HPDE6-E6E7 (cell line): ENCODE results near the gene PDIA6.

Experiments
- DNase-seq: peaks from one replicate; pipeline ENCODE4 v3.0.0; 2011; ENCODE audit warnings: missing footprints; ENCODE audit errors: extremely low spot score

Gene PDIA6

GRCh38 chr2:10764096-10764785, 48.3 kb downstream of the PDIA6 start:
- no peak for DNase-seq

- DNase-seq: no peak
These were observed 49.2 kb downstream of the PDIA6 start for GRCh38 chr2:10763461-10763800.

GRCh38 chr2:10762651-10763460, 49.7 kb downstream of the PDIA6 start:
- DNase-seq: no peak

- DNase-seq: no peak
These were observed 51.0 kb downstream of the PDIA6 start for GRCh38 chr2:10761591-10761990.

GRCh38 chr2:10760794-10761504, 51.6 kb downstream of the PDIA6 start:
- no peak for DNase-seq

- no peak for DNase-seq
These were observed 53.4 kb downstream of the PDIA6 start for GRCh38 chr2:10759151-10759714.

GRCh38 chr2:10757814-10758286, 54.7 kb downstream of the PDIA6 start:
- DNase-seq: no peak

- no peak for DNase-seq
These were observed 57.0 kb downstream of the PDIA6 start for GRCh38 chr2:10755621-10756020.

GRCh38 chr2:10753876-10754275, 58.7 kb downstream of the PDIA6 start:
- DNase-seq: no peak

GRCh38 chr2:10753156-10753555, 59.4 kb downstream of the PDIA6 start:
- DNase-seq: no peak

- DNase-seq: no peak
These were observed 60.3 kb downstream of the PDIA6 start for GRCh38 chr2:10752236-10752635.

- no peak for DNase-seq
These were observed 62.0 kb downstream of the PDIA6 start for GRCh38 chr2:10750610-10751009.

- DNase-seq: no peak
These were observed 69.9 kb downstream of the PDIA6 start for GRCh38 chr2:10742666-10743065.

GRCh38 chr2:10741139-10741538, 71.4 kb downstream of the PDIA6 start:
- DNase-seq: no peak

GRCh38 chr2:10740226-10740625, 72.4 kb downstream of the PDIA6 start:
- DNase-seq: no peak

GRCh38 chr2:10738192-10738591, 74.4 kb downstream of the PDIA6 start:
- no peak for DNase-seq

GRCh38 chr2:10733980-10734379, 78.6 kb downstream of the PDIA6 start:
- no peak for DNase-seq

- DNase-seq: no peak
These were observed 79.0 kb downstream of the PDIA6 start for GRCh38 chr2:10733566-10733925.
